Colonic mucosa (tissue), 4 donors: ENCODE results near the gene KDM5B. TPM values are rescaled to one million over a fixed set of nuclear protein-coding genes. Genes with fewer than 3 reads are reported as not detected.

ENCODE experiments used
- DNase-seq: peaks from one replicate; pipeline ENCODE4 v3.0.0-alpha.2; 2020
- H3K27ac ChIP-seq: fragments of 200-600 bp; one replicate; pipeline ENCODE4 v1.8.0; 2021
- H3K27me3 ChIP-seq: fragments of 200-600 bp; one replicate; pipeline ENCODE4 v1.8.0; 2021
- H3K36me3 ChIP-seq: fragments of 200-600 bp; one replicate; pipeline ENCODE4 v1.8.0; 2021
- H3K4me1 ChIP-seq: fragments of 200-600 bp; one replicate; pipeline ENCODE4 v1.8.0; 2021; ENCODE audit warnings: mild to moderate bottlenecking
- H3K4me3 ChIP-seq: fragments of 200-600 bp; one replicate; pipeline ENCODE4 v1.8.0; 2021
- H3K9ac ChIP-seq, 2 donors: one replicate each; pipeline ENCODE4 v1.7.0; 2013; ENCODE audit warnings: control low read depth in 2 of 2, low read depth in 2 of 2, low read length in 2 of 2
- H3K9me3 ChIP-seq: fragments of 200-600 bp; one replicate; pipeline ENCODE4 v1.8.0; 2021
- intact Hi-C: fragments of 100-400 bp; cut with DNase I; formaldehyde crosslinking; loops from one replicate; pipeline ENCODE4 v1.14.1; 2022
- total RNA-seq, 2 donors: library from RNA; stranded (reverse); fragmentation: NEBNext Ultra II Directional in 1 of 2; extraction: Animal tissue kit (Norgen Biotek cat#: 25700) in 1 of 2; gene quantifications; one replicate each; pipeline ENCODE4 v1.2.1, GENCODE V29; 2021
- TF ChIP-seq, protein P1 (sequence below): fragments of 200-600 bp; IDR thresholded peaks from one replicate; pipeline ENCODE4 v1.8.0; 2022; ENCODE audit warnings: antibody characterized with exemption, mild to moderate bottlenecking
- donor health status: healthy.
- donor health status: DM: no; HTN: no; CAD: no.
- donor health status: DM: no; HTN: no; CAD: no.

KDM5B gene
- 10 to 100 TPM; 70.1 to 93.4 TPM for total RNA-seq

DNA sequence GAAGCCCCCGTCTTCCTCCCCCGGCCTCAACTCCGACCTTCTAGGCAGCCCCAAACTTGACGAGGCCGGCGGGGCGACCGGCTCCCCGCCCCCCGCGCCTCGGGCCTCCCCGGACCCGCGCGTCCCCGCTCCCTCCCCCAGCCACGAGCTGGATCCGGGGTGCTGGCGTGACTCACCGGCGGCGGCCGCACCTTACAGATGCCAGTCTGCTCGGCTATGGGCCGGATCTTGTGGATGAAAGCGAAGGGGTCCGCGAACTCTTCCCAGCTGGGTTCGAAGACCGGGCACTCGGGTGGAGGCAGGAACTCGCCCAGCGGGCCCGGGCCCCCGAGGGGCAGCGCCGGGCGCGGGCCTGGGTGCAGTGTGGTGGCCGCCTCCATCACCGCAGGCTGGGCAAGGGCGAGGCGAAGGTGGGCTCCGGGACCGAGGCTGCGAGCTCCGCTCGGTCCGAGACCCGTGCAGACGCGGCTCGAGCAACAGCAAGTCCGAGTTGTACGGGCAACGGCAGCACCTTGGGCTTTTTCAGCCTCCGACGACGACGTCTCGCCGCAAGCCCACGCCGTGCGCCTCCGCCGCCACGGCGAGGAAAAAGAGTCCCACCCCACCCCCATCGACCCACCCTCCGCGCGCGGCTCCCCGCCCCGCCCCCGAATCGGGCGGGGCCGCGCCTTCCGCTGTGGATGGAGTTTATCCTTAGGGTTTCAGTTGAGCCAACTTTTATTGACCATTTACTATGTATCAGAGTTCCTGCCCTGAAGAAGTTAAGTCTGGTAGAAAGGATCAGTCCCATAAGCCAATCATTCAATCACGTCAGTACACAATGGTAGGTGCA lies at the start of gene KDM5B:
TSS of gene KDM5B (minus strand) at position 496 of the 832 bp plus-strand sequence. CDS start at position 380, 116 bp downstream.
- H3K9ac ChIP-seq = peak within 1 kb of the TSS; percentile 80 to 94
- intact Hi-C loops = no loop called here
- H3K4me1 ChIP-seq = peaks cover 26% of the 10 kb centered on the region

DNA sequence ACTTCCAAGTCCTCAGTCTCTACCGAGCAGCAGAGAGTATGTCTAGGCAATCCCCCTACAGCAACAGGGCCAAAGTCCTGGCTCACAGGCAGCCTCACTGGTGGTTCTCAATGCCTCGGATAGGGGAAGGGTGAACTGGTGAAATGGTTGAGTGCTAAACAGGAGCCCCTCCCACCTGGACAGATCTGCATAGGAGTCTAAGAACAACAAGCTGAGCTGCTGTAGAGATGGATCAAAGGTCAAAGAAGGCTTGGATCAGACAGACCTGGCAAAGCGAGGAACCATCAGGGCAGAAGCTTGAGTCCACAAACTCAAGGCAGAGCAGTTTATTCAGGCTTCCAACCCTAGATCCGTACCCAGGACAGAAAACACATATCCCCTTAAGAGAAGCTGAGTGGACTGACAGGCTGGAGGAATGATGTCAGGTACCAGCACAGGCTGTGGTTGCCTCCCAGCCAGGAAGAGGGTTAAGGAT lies 49.0 kb upstream of the KDM5B start:
- TF ChIP-seq, protein P1, sequence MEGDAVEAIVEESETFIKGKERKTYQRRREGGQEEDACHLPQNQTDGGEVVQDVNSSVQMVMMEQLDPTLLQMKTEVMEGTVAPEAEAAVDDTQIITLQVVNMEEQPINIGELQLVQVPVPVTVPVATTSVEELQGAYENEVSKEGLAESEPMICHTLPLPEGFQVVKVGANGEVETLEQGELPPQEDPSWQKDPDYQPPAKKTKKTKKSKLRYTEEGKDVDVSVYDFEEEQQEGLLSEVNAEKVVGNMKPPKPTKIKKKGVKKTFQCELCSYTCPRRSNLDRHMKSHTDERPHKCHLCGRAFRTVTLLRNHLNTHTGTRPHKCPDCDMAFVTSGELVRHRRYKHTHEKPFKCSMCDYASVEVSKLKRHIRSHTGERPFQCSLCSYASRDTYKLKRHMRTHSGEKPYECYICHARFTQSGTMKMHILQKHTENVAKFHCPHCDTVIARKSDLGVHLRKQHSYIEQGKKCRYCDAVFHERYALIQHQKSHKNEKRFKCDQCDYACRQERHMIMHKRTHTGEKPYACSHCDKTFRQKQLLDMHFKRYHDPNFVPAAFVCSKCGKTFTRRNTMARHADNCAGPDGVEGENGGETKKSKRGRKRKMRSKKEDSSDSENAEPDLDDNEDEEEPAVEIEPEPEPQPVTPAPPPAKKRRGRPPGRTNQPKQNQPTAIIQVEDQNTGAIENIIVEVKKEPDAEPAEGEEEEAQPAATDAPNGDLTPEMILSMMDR = no peak
- Histone ChIP-seq H3K4me3 (no peak overlapping the region), H3K27ac (peak overlapping the region; percentile 15), H3K9ac (no peak overlapping the region), H3K27me3 (no peaks in the 10 kb centered on the region), H3K4me1 (peaks cover 2% of the 10 kb centered on the region), H3K9me3 (no peaks in the 10 kb centered on the region), H3K36me3 (no peaks in the 10 kb centered on the region)
- peak; percentile 69 for DNase-seq
- intact Hi-C loops = no loop called here

More for the DNA sequence above, at the start of gene KDM5B:
- TF ChIP-seq, protein P1 = no peak
- Histone ChIP-seq H3K27ac (peak within 1 kb of the TSS; percentile 96), H3K4me3 (peak within 1 kb of the TSS; percentile 96), H3K36me3 (no peaks in the 10 kb centered on the region), H3K27me3 (no peaks in the 10 kb centered on the region), H3K9me3 (no peaks in the 10 kb centered on the region)
- peak; percentile 83 for DNase-seq

DNA sequence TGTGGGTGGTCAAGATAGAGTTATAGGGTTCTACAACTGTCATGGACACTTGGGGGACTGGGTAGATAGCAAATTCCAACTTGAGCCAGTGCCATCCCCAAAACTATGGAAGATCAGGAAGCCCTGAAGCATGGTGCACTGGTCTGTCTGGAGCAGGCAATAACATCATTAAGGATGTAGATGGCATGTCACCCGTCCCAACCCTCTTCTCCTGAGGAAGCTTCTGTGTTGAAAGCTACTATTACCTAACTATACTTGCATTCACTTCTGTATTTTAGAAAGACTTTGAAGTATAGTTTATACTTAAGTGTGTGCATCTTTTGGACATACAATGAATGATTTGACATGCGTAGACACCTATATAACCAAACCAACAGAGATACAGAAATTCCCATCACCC lies 47.8 kb upstream of the KDM5B start:
- Histone ChIP-seq H3K27ac (no peak overlapping the region), H3K9me3 (no peaks in the 10 kb centered on the region), H3K36me3 (no peaks in the 10 kb centered on the region), H3K4me1 (no peaks in the 10 kb centered on the region), H3K27me3 (no peaks in the 10 kb centered on the region), H3K4me3 (no peak overlapping the region), H3K9ac (no peak overlapping the region)
- TF ChIP-seq, protein P1 = no peak
- no peak for DNase-seq
- intact Hi-C loops = no loop called here

DNA sequence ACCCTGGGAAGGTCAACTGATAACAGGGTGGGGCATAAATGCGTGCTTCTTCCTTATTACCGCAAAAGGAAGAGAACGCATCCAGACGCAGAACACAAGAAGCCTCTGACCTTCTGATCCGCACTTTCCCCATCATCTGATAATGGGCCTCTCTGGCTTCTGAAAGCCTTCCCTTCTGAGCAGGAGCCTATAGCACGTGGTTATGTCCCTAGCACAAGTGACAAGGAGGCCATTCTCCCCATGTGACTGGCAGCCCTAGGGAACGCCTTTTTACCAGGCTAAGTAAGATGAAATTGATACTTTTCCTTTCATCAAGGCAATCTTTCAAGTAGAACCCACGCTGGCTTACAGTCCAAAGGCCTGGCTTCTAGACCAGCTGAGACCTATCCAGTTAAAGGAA lies 46.6 kb upstream of the KDM5B start:
- Histone ChIP-seq H3K4me1 (no peaks in the 10 kb centered on the region), H3K9me3 (no peaks in the 10 kb centered on the region), H3K27me3 (no peaks in the 10 kb centered on the region), H3K4me3 (no peak overlapping the region), H3K27ac (no peak overlapping the region), H3K9ac (no peak overlapping the region), H3K36me3 (no peaks in the 10 kb centered on the region)
- no peak for DNase-seq
- TF ChIP-seq, protein P1 = no peak
- intact Hi-C loops = no loop called here

DNA sequence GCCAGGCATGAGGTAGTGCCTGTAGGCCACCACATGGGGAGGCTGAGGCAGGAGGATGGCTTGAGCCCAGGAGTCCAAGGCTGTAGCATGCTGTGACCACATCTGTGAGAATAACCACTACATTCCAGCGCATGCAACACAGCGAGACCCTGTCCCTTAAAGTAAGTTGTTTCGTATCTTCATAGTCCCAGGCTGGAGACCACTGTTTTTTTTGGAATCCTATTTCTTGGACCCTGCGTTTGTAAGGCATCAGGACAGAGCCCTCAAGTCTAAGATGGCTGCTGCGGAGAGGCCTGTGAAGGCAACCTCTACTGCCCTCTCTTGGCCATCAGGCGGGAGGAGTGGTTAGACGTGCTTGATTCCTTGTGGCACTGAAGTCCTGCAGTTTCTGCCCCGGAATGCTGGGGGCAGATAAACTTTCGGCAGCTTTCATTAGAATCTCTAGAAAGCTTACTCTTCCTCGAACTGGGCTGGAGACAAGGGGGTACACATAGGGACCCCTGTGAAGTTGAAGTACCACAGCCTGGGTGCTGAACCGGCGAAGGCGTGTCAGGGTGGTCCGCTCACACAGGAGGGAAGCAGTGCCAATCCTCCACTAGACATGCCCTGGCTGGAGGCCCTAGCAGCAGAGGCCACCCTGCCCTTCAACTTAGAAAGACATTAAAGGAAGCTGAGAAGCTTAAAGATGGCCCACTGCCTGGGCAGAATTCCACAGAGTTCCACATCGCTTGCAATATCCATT lies 44.1 kb upstream of the KDM5B start:
- Histone ChIP-seq H3K9me3 (no peaks in the 10 kb centered on the region), H3K27me3 (no peaks in the 10 kb centered on the region), H3K4me3 (no peak overlapping the region), H3K4me1 (no peaks in the 10 kb centered on the region), H3K9ac (no peak overlapping the region), H3K36me3 (no peaks in the 10 kb centered on the region), H3K27ac (no peak overlapping the region)
- TF ChIP-seq, protein P1 = peak; percentile 41
- DNase-seq = peak; percentile 46
- intact Hi-C loops = no loop called here
